IMR-90 (cell line): Measurements from ENCODE around the gene UGT1A3. TPM values are rescaled to one million over a fixed set of nuclear protein-coding genes. Genes with fewer than 3 reads are reported as not detected.

ENCODE experiments used
- ATAC-seq: fragments of 200-7000 bp; cut with Tn5 transposase; 2 replicates; pipeline ENCODE4 v1.9.1; 2020; ENCODE audit warnings: low read depth, mild to moderate bottlenecking, moderate library complexity
- BruUV-seq: library from RNA; stranded (reverse); fragments of 400-500 nt; replicated peaks from 2 replicates; lab custom pipeline; 2021; lab: Mats Ljungman, UMichigan
- CTCF ChIA-PET: fragments of 300-600 bp; formaldehyde crosslinking; extraction: SDS; loops from one replicate; lab custom pipeline; 2021; ENCODE audit warnings: antibody characterized with exemption; lab: Yijun Ruan, JAX
- POLR2A ChIA-PET: fragments of 300-600 bp; sonication (Branson Sonifier 250); formaldehyde crosslinking; loops from one replicate; lab custom pipeline; 2022; ENCODE audit warnings: antibody characterized with exemption; ENCODE audit not compliant: unreplicated experiment; lab: Charles Lee
- DNase-seq: peaks from one replicate; pipeline ENCODE4 v3.0.0; 2013
- H2AFZ ChIP-seq: replicated peaks from 2 replicates; pipeline ENCODE3; 2013; ENCODE audit warnings: low read length, mild to moderate bottlenecking; ENCODE audit not compliant: poor library complexity
- H2AK5ac ChIP-seq: 2 replicates; pipeline ENCODE4 v1.6.1; 2013; ENCODE audit warnings: low read depth, low read length, inconsistent platforms
- H2AK9ac ChIP-seq: replicated peaks from 2 replicates; pipeline ENCODE3; 2013; ENCODE audit warnings: mild to moderate bottlenecking, low read depth, low read length, moderate library complexity; ENCODE audit not compliant: poor library complexity
- H2BK120ac ChIP-seq: 2 replicates; pipeline ENCODE4 v1.6.1; 2013; ENCODE audit warnings: low read depth, low read length, inconsistent platforms
- H2BK15ac ChIP-seq: 3 replicates; pipeline ENCODE4 v1.6.1; 2013; ENCODE audit warnings: low read depth, low read length, inconsistent platforms
- H2BK20ac ChIP-seq: 2 replicates; pipeline ENCODE4 v1.6.1; 2013; ENCODE audit warnings: low read depth, mild to moderate bottlenecking, inconsistent platforms, low read length, moderate library complexity
- H2BK5ac ChIP-seq: 2 replicates; pipeline ENCODE4 v1.6.1; 2013; ENCODE audit warnings: mild to moderate bottlenecking, low read depth, low read length, inconsistent platforms; ENCODE audit not compliant: poor library complexity, severe bottlenecking
- H3K14ac ChIP-seq: replicated peaks from 2 replicates; pipeline ENCODE4 v1.6.1; 2013; ENCODE audit warnings: low read depth, low read length, inconsistent platforms
- H3K18ac ChIP-seq: 2 replicates; pipeline ENCODE4 v1.6.1; 2013; ENCODE audit warnings: low read depth, low read length, control low read depth
- H3K23ac ChIP-seq: 2 replicates; pipeline ENCODE4 v1.6.1; 2013; ENCODE audit warnings: low read depth, low read length, inconsistent platforms
- H3K27ac ChIP-seq: 2 replicates; pipeline ENCODE4 v1.5.1; 2013; ENCODE audit warnings: mild to moderate bottlenecking, control low read depth, low read length; ENCODE audit not compliant: insufficient read depth
- H3K27me3 ChIP-seq: 2 replicates; pipeline ENCODE4 v1.6.1; 2013; ENCODE audit warnings: low read length; ENCODE audit not compliant: control insufficient read depth, insufficient read depth
- H3K36me3 ChIP-seq: 2 replicates; pipeline ENCODE4 v1.6.1; 2013; ENCODE audit warnings: low read length, mixed read lengths; ENCODE audit not compliant: control insufficient read depth, insufficient read depth
- H3K4ac ChIP-seq: 2 replicates; pipeline ENCODE4 v1.6.1; 2013; ENCODE audit warnings: low read depth, low read length, inconsistent platforms
- H3K4me1 ChIP-seq: 2 replicates; pipeline ENCODE4 v1.6.1; 2013; ENCODE audit warnings: low read length, mixed read lengths; ENCODE audit not compliant: control insufficient read depth, insufficient read depth
- H3K4me2 ChIP-seq: 2 replicates; pipeline ENCODE4 v1.6.1; 2013; ENCODE audit warnings: low read depth, mild to moderate bottlenecking, control low read depth, low read length, moderate library complexity
- H3K4me3 ChIP-seq: 2 replicates; pipeline ENCODE4 v1.5.1; 2013; ENCODE audit warnings: low read depth, mild to moderate bottlenecking, control low read depth, low read length, moderate library complexity; ENCODE audit not compliant: insufficient read depth
- H3K56ac ChIP-seq: 2 replicates; pipeline ENCODE4 v1.6.1; 2013; ENCODE audit warnings: low read length, inconsistent platforms; ENCODE audit not compliant: insufficient read depth; ENCODE audit errors: extremely low read depth
- H3K79me1 ChIP-seq, 2 experiments: 2 replicates each; pipeline ENCODE4 v1.6.1; 2013; ENCODE audit warnings: low read length in 2 of 2, inconsistent platforms in 1 of 2, low read depth in 1 of 2
- H3K9ac ChIP-seq: 2 replicates; pipeline ENCODE4 v1.6.1; 2013; ENCODE audit warnings: low read depth, low read length, control low read depth
- H3K9me1 ChIP-seq: 2 replicates; pipeline ENCODE4 v1.6.1; 2013; ENCODE audit warnings: low read length, inconsistent platforms; ENCODE audit not compliant: insufficient read depth
- H3K9me3 ChIP-seq: 2 replicates; pipeline ENCODE4 v1.6.1; 2013; ENCODE audit warnings: low read length; ENCODE audit not compliant: control insufficient read depth, insufficient read depth
- H4K20me1 ChIP-seq: 2 replicates; pipeline ENCODE4 v1.6.1; 2013; ENCODE audit warnings: low read length, inconsistent platforms; ENCODE audit not compliant: insufficient read depth
- H4K5ac ChIP-seq: 2 replicates; pipeline ENCODE4 v1.6.1; 2013; ENCODE audit warnings: mild to moderate bottlenecking, low read depth, low read length, control low read depth
- H4K8ac ChIP-seq, 2 experiments: 2 replicates each; pipeline ENCODE4 v1.6.1; 2013; ENCODE audit warnings: low read depth in 2 of 2, low read length in 2 of 2, control low read depth in 1 of 2, inconsistent platforms in 1 of 2
- H4K91ac ChIP-seq: 2 replicates; pipeline ENCODE4 v1.6.1; 2013; ENCODE audit warnings: low read depth, low read length, inconsistent platforms; ENCODE audit not compliant: insufficient read depth
- BHLHE40 ChIP-seq: fragments of 150-350 bp; IDR thresholded peaks from 2 replicates; pipeline ENCODE4 v1.6.1; 2016; ENCODE audit warnings: mild to moderate bottlenecking, low read depth, low read length
- MAZ ChIP-seq: IDR thresholded peaks from 2 replicates; pipeline ENCODE4 v1.6.1; 2012; ENCODE audit warnings: low read depth, mild to moderate bottlenecking, low read length, improper control_type of control experiment, moderate library complexity, borderline replicate concordance
- RAD21 ChIP-seq: IDR thresholded peaks from 2 replicates; pipeline ENCODE4 v1.6.1; 2012; ENCODE audit warnings: low read length, improper control_type of control experiment
- RFX5 ChIP-seq: IDR thresholded peaks from 2 replicates; pipeline ENCODE4 v1.8.0; 2012; ENCODE audit warnings: low read depth, mild to moderate bottlenecking, low read length, moderate library complexity
- SMC3 ChIP-seq: fragments of 150-350 bp; IDR thresholded peaks from 2 replicates; pipeline ENCODE4 v1.6.1; 2016; ENCODE audit warnings: low read depth, mild to moderate bottlenecking, antibody characterized with exemption, low read length, moderate library complexity
- WGBS, 2 experiments: methylation state at CpG; one replicate each; pipeline versions ENCODE4 v1.1.5 to v1.1.7; 2013; ENCODE audit warnings: missing lambda C conversion rate in 2 of 2; ENCODE audit not compliant: insufficient read length in 1 of 2; ENCODE audit errors: extremely low coverage in 2 of 2; 5-methylcytosine and 5-hydroxymethylcytosine counted together
- dilution Hi-C: fragments of 300-500 bp; cut with HindIII; formaldehyde crosslinking; loops from one replicate; pipeline ENCODE4 v1.14.3; 2018; ENCODE audit warnings: low sequenced_read_pairs; ENCODE audit not compliant: unreplicated experiment
- in situ Hi-C: fragments of 300-500 bp; cut with MboI; formaldehyde crosslinking; loops from 3 replicates; pipeline ENCODE4 v1.14.3; 2019; ENCODE audit warnings: low sequenced_read_pairs, inconsistent platforms, mixed read lengths
- intact Hi-C: fragments of 100-400 bp; cut with micrococcal nuclease; formaldehyde crosslinking; loops from 2 replicates; pipeline ENCODE4 v1.10.0; 2022
- polyA plus RNA-seq, 3 experiments: library from polyadenylated mRNA; depleted of rRNA; stranded (reverse); fragments of >200 nt; gene quantifications; 2 replicates each; pipeline ENCODE4 v1.2.3, GENCODE V29; 2012; ENCODE audit warnings: low replicate concordance in 1 of 3
- total RNA-seq: library from RNA; depleted of rRNA; stranded (reverse); fragments of >200 nt; gene quantifications from 2 replicates; pipeline ENCODE4 v1.2.3, GENCODE V29; 2012
- TF ChIP-seq, protein P1 (sequence below): fragments of 150-350 bp; IDR thresholded peaks from 2 replicates; pipeline ENCODE4 v1.6.1; 2016; ENCODE audit warnings: low read depth, mild to moderate bottlenecking, low read length, moderate library complexity, borderline replicate concordance
- TF ChIP-seq, protein P2 (sequence below): fragments of 150-350 bp; IDR thresholded peaks from 2 replicates; pipeline ENCODE4 v1.6.1; 2017; ENCODE audit warnings: mild to moderate bottlenecking, antibody characterized with exemption, low read length, low read depth

The UGT1A3 gene
- total and polyA plus RNA-seq, 2 of the 4 experiments (the other 2 are of a cell fraction), result not detected

DNA sequence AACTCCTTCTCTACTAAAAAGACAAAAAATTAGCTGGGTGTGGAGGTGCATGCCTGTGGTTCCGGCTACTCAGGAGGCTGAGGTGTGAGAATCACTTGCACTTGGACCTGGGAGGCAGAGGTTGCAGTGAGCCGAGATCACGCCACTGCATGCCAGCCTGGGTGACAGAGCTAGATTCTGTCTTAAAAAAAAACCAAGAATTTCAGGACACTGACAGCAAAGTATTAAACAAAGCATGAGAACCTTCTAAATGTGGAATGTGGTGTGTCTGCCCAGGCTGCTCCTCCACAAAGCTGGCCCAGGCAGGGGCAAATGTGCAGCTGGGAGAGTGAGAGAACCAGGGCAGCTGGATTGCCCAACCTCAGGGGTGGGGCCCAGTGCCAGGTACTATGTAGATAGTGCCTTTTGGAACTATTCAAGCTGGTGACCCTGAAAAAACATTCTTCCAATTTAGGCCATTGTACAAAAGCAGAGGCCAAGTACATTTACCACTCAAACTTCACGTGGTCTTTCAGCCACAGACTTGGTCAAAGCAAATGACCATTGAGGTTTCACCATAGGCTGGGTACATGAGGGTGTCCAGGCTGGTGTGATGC lies 22.8 kb upstream of the UGT1A3 start:
- Histone ChIP-seq H3K27ac (no peak overlapping the region), H2BK20ac (0 out of 2 replicates have a peak overlapping the region, but pooled peaks have one; percentile 42), H3K56ac (no peak overlapping the region), H4K91ac (peak overlapping the region; percentile 57; the same call in 1 of the 2 replicates), H4K8ac (peak overlapping the region in 1 of 2 experiments; percentile 16; a peak in 2 of 4 replicates), H3K4me2 (no peak overlapping the region), H2BK15ac (no peak overlapping the region; the same call in 2 of the 3 replicates), H3K4me1 (peaks cover 9% of the 10 kb centered on the region), H3K9ac (no peak overlapping the region), H3K18ac (peak overlapping the region; percentile 66), H3K27me3 (no peaks in the 10 kb centered on the region), H4K5ac (peak overlapping the region; percentile 41), H4K20me1 (no peaks in the 10 kb centered on the region), H3K23ac (no peak overlapping the region), H2AK9ac (no peak overlapping the region), H2AK5ac (no peak overlapping the region), H3K9me3 (no peaks in the 10 kb centered on the region), H3K4me3 (no peak overlapping the region), H3K4ac (no peak overlapping the region; the same call in 1 of the 2 replicates), H3K9me1 (no peaks in the 10 kb centered on the region), H2BK5ac (peak overlapping the region; percentile 25), H2BK120ac (no peak overlapping the region), H3K36me3 (no peaks in the 10 kb centered on the region), H3K14ac (no peak overlapping the region), H2AFZ (no peak overlapping the region), H3K79me1 (no peaks in the 10 kb centered on the region)
- no CpG with 5 or more reads among the region's 4 CpGs for WGBS, 2 experiments
- POLR2A ChIA-PET, result no interaction called here
- no peak for TF ChIP-seq BHLHE40
- TF ChIP-seq RFX5, result no peak
- TF ChIP-seq, protein P1, sequence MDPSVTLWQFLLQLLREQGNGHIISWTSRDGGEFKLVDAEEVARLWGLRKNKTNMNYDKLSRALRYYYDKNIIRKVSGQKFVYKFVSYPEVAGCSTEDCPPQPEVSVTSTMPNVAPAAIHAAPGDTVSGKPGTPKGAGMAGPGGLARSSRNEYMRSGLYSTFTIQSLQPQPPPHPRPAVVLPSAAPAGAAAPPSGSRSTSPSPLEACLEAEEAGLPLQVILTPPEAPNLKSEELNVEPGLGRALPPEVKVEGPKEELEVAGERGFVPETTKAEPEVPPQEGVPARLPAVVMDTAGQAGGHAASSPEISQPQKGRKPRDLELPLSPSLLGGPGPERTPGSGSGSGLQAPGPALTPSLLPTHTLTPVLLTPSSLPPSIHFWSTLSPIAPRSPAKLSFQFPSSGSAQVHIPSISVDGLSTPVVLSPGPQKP, result no peak
- TF ChIP-seq SMC3, result no peak
- TF ChIP-seq RAD21, result no peak
- TF ChIP-seq, protein P2, sequence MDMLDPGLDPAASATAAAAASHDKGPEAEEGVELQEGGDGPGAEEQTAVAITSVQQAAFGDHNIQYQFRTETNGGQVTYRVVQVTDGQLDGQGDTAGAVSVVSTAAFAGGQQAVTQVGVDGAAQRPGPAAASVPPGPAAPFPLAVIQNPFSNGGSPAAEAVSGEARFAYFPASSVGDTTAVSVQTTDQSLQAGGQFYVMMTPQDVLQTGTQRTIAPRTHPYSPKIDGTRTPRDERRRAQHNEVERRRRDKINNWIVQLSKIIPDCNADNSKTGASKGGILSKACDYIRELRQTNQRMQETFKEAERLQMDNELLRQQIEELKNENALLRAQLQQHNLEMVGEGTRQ, result no peak
- TF ChIP-seq MAZ, result no peak
- in situ Hi-C loops, result no loop called here
- BruUV-seq, result no TSS peak
- DNase-seq (peak; percentile 1), ATAC-seq (peak; percentile 40; the same call in 1 of the 2 replicates)
- dilution Hi-C loops, result no loop called here
- CTCF ChIA-PET, result interaction anchor here (0.6 kb wide), 1 partner anchor 104 kb away, joined by 7 read pairs; no protein-coding TSS in a partner anchor
- intact Hi-C loops, result no loop called here
